Activated T-helper 1 cell treated with anti-CD3 and anti-CD28 coated beads, Interleukin-12 subunit alpha, Interleukin-12 subunit beta, Interleukin-2, Interleukin-4 antibody, amounts not matched to agents 30 ng/mL and 10 ng/mL and 1 ng/mL, durations not matched to agents 14 hours and 24 hours and 36 hours (primary cell): Measurements from ENCODE around the gene CCL7. TPM values are rescaled to one million over a fixed set of nuclear protein-coding genes. Genes with fewer than 3 reads are reported as not detected.
A peak's percentile ranks its signal among the peaks of the same experiment; 100 is the strongest.

Experiments
- DNase-seq: peaks from one replicate; pipeline ENCODE4 v3.0.0; 2021; ENCODE audit warnings: low spot score
- H3K27ac Mint-ChIP-seq: one replicate; pipeline ENCODE4 v1.8.0; 2021; ENCODE audit warnings: mild to moderate bottlenecking, mixed read lengths
- H3K27me3 Mint-ChIP-seq: one replicate; pipeline ENCODE4 v1.8.0; 2022; ENCODE audit warnings: mild to moderate bottlenecking, moderate library complexity, mixed read lengths; ENCODE audit not compliant: insufficient read depth
- H3K36me3 Mint-ChIP-seq: one replicate; pipeline ENCODE4 v1.8.0; 2021; ENCODE audit warnings: low read depth, mixed read lengths
- H3K4me1 Mint-ChIP-seq: one replicate; pipeline ENCODE4 v1.8.0; 2021; ENCODE audit warnings: low read depth, mixed read lengths
- H3K4me3 Mint-ChIP-seq: one replicate; pipeline ENCODE4 v1.8.0; 2021; ENCODE audit warnings: mild to moderate bottlenecking, moderate library complexity, mixed read lengths
- H3K9me3 Mint-ChIP-seq: one replicate; pipeline ENCODE4 v1.8.0; 2021; ENCODE audit warnings: mixed read lengths
- intact Hi-C: fragments of 100-400 bp; cut with micrococcal nuclease; formaldehyde crosslinking; loops from one replicate; pipeline ENCODE4 v1.15.1; 2024
- total RNA-seq: library from RNA; stranded (reverse); gene quantifications from 2 replicates; pipeline ENCODE4 v1.2.3, GENCODE V29; 2022

The CCL7 gene
- total RNA-seq, 1 donor from 2014 or later, result not detected

DNA sequence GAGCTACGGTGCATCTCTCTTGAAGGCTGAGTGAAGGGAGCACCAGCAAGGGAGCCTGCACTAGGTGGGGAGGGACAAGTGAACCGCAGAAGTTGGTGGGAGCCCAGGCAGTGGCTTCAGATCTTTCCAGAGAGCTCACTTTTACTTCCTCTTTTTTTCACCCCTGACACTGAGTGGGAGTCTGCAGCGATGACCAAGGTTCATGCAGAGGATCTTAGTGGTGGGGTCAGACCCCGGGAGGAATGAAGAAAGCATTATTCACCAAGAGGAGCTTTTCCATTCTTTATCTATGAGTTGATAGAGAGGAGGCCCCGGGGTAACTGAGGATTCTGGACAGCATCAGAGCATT is 18.0 kb upstream of the CCL7 start:
- intact Hi-C loops, result no loop called here
- no peak for DNase-seq
- Mint-ChIP-seq H3K27me3 (peaks cover 38% of the 10 kb centered on the region), H3K4me3 (no peak overlapping the region), H3K27ac (no peak overlapping the region), H3K36me3 (no peaks in the 10 kb centered on the region), H3K9me3 (no peaks in the 10 kb centered on the region), H3K4me1 (peaks cover 12% of the 10 kb centered on the region)

DNA sequence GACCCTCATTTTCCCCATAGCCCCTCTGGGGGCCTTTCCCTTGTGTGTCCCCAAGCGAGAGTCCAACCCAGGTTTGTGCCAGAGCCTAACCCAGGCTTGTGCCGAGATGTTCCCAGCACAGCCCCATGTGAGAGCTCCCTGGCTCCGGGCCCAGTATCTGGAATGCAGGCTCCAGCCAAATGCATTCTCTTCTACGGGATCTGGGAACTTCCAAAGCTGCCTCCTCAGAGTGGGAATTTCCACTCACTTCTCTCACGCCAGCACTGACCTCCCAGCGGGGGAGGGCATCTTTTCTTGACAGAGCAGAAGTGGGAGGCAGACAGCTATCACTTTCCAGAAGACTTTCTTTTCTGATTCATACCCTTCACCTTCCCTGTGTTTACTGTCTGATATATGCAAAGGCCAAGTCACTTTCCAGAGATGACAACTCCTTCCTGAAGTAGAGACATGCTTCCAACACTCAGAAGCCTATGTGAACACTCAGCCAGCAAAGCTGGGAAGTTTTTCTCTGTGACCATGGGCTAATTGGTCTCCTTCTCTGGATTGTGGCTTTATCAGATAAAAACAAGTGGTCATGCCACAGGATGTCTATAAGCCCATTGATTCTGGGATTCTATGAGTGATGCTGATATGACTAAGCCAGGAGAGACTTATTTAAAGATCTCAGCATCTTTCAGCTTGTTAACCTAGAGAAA is 17.4 kb upstream of the CCL7 start:
- H3K4me3 Mint-ChIP-seq, result no peak overlapping the region
- no peaks in the 10 kb centered on the region for H3K9me3 Mint-ChIP-seq
- intact Hi-C loops, result no loop called here
- peaks cover 12% of the 10 kb centered on the region for H3K4me1 Mint-ChIP-seq
- no peak overlapping the region for H3K27ac Mint-ChIP-seq
- H3K36me3 Mint-ChIP-seq, result no peaks in the 10 kb centered on the region
- peaks cover 42% of the 10 kb centered on the region for H3K27me3 Mint-ChIP-seq
- DNase-seq, result no peak

DNA sequence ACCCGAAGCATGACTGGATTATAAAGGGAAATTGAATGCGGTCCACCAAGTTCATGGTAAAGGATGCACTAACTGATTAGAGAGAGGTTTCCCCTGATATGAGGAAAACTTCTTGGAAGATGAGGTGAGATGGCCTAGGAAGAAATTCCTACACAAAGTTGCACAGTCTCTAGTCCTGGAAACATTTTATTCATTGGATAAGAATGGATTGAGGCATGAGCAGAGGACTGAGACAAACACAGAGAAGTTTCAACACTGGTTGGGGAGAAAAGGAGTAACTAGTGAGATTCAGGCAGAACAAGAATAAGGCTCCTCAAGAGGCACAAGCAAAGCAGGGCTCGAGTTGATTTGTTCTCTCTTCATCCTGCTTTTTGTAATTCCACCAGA is 16.9 kb upstream of the CCL7 start:
- Mint-ChIP-seq H3K36me3 (no peaks in the 10 kb centered on the region), H3K4me3 (no peak overlapping the region), H3K27me3 (peaks cover 42% of the 10 kb centered on the region), H3K4me1 (peaks cover 12% of the 10 kb centered on the region), H3K27ac (no peak overlapping the region), H3K9me3 (no peaks in the 10 kb centered on the region)
- intact Hi-C loops, result no loop called here
- DNase-seq, result no peak

DNA sequence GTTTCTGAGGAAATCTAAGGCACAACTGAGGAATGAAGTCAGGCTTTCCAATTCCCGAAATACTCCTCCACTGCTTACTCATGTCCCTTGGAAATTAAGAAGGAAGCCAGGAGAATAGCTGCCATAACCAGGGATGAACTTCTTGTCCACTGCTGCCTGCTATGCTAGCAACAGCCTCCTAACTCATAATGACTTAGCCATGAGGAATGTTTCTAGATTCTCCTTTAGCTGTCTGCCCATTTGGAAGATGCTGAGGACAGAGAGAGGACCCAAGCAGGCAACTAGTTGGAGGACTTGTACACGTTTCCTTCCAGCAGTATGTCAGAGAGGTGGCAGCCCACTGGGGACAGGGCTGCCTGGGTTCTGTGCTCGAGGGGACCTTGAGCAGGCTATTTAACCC is 15.9 kb upstream of the CCL7 start:
- no peak overlapping the region for H3K27ac Mint-ChIP-seq
- H3K9me3 Mint-ChIP-seq, result no peaks in the 10 kb centered on the region
- peaks cover 41% of the 10 kb centered on the region for H3K27me3 Mint-ChIP-seq
- peaks cover 12% of the 10 kb centered on the region for H3K4me1 Mint-ChIP-seq
- intact Hi-C loops, result no loop called here
- H3K36me3 Mint-ChIP-seq, result no peaks in the 10 kb centered on the region
- H3K4me3 Mint-ChIP-seq, result no peak overlapping the region
- DNase-seq, result no peak

DNA sequence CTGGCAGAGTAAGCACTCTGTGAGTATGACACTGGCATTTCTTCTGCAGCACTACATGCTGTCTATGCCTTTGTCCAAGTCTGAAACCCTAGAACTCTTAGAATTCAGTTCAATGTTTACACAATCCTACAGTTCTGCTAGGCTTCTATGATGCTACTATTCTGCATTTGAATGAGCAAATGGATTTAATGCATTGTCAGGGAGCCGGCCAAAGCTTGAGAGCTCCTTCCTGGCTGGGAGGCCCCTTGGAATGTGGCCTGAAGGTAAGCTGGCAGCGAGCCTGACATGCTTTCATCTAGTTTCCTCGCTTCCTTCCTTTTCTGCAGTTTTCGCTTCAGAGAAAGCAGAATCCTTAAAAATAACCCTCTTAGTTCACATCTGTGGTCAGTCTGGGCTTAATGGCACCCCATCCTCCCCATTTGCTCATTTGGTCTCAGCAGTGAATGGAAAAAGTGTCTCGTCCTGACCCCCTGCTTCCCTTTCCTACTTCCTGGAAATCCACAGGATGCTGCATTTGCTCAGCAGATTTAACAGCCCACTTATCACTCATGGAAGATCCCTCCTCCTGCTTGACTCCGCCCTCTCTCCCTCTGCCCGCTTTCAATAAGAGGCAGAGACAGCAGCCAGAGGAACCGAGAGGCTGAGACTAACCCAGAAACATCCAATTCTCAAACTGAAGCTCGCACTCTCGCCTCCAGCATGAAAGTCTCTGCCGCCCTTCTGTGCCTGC is 15.2 kb upstream of the CCL7 start, which contains the start of gene CCL2:
Gene CCL2 (plus strand): TSS at position 635 of the 730 bp plus-strand sequence. CDS start 65 bp downstream, at position 700.
- H3K4me3 Mint-ChIP-seq, result no peak within 1 kb of the TSS
- intact Hi-C loops, result no loop called here
- DNase-seq, result no peak
- no peak within 1 kb of the TSS for H3K27ac Mint-ChIP-seq
- no peaks in the 10 kb centered on the region for H3K36me3 Mint-ChIP-seq
- H3K4me1 Mint-ChIP-seq, result peaks cover 19% of the 10 kb centered on the region
- H3K27me3 Mint-ChIP-seq, result peaks cover 40% of the 10 kb centered on the region
- H3K9me3 Mint-ChIP-seq, result no peaks in the 10 kb centered on the region

DNA sequence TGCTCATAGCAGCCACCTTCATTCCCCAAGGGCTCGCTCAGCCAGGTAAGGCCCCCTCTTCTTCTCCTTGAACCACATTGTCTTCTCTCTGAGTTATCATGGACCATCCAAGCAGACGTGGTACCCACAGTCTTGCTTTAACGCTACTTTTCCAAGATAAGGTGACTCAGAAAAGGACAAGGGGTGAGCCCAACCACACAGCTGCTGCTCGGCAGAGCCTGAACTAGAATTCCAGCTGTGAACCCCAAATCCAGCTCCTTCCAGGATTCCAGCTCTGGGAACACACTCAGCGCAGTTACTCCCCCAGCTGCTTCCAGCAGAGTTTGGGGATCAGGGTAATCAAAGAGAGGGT is 14.7 kb upstream of the CCL7 start:
- H3K27me3 Mint-ChIP-seq, result peaks cover 40% of the 10 kb centered on the region
- no peaks in the 10 kb centered on the region for H3K9me3 Mint-ChIP-seq

DNA sequence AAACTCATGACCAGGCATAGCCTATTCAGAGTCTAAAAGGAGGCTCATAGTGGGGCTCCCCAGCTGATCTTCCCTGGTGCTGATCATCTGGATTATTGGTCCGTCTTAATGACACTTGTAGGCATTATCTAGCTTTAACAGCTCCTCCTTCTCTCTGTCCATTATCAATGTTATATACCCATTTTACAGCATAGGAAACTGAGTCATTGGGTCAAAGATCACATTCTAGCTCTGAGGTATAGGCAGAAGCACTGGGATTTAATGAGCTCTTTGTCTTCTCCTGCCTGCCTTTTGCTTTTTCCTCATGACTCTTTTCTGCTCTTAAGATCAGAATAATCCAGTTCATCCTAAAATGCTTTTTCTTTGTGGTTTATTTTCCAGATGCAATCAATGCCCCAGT is 14.2 kb upstream of the CCL7 start:
- Mint-ChIP-seq H3K27ac (no peak overlapping the region), H3K4me3 (no peak overlapping the region), H3K4me1 (peaks cover 19% of the 10 kb centered on the region), H3K36me3 (no peaks in the 10 kb centered on the region), H3K9me3 (no peaks in the 10 kb centered on the region), H3K27me3 (peaks cover 40% of the 10 kb centered on the region)
- intact Hi-C loops, result no loop called here
- no peak for DNase-seq

More for the DNA sequence above, 14.7 kb upstream of the CCL7 start:
- intact Hi-C loops, result no loop called here
- no peak for DNase-seq
- H3K4me3 Mint-ChIP-seq, result no peak overlapping the region
- peaks cover 19% of the 10 kb centered on the region for H3K4me1 Mint-ChIP-seq
- no peak overlapping the region for H3K27ac Mint-ChIP-seq
- H3K36me3 Mint-ChIP-seq, result no peaks in the 10 kb centered on the region

DNA sequence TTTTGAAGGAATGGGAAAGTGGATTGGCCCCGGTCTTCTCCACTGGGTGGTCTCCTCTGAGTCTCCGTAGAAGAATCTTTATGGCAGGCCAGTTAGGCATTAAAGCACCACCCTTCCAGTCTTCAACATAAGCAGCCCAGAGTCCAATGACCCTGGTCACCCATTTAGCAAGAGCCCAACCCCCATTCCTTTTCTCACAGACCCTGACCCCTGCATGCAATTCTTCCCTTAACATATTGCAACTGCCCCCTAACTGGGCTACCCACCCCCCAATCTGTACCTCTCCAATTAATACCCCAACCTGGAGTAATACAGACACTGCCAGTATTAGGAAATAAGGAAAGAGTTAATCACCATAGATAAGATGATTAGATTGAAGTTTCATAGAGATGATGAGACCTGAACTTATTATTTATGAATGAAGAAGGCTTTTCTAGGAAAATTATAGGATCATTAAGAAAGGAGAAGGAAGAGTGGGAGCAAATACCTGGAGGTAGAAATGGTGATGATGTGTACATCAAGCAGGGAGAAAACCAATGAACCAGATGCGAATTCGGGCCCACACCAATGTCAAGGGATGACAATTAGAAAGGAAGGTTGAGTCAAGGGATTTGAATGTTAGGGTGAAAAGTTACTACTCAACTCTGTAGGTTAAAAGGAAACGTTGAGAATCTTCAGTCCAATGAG is 12.6 kb upstream of the CCL7 start:
- H3K27ac Mint-ChIP-seq, result no peak overlapping the region
- intact Hi-C loops, result no loop called here
- DNase-seq, result no peak
- no peaks in the 10 kb centered on the region for H3K36me3 Mint-ChIP-seq
- H3K4me1 Mint-ChIP-seq, result peaks cover 28% of the 10 kb centered on the region
- H3K4me3 Mint-ChIP-seq, result no peak overlapping the region
- H3K9me3 Mint-ChIP-seq, result no peaks in the 10 kb centered on the region
- peaks cover 36% of the 10 kb centered on the region for H3K27me3 Mint-ChIP-seq

DNA sequence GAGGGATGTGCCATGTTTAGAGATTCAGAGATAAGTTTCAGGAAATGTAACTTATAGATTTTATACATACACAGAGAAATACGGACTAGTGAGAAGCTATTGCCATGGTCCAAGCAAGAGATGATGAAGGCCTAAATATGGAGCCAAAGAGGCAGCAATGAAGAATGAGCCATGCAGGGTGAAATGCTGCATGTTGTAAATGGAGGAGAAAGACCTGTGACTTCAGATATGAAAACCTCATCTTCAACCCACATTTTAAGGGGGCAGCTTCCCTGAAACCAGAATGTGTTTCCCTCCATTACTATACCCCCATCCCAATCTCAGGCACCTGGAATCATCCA is 12.1 kb upstream of the CCL7 start:
- intact Hi-C loops, result no loop called here
- H3K36me3 Mint-ChIP-seq, result no peaks in the 10 kb centered on the region
- peaks cover 24% of the 10 kb centered on the region for H3K4me1 Mint-ChIP-seq
- H3K4me3 Mint-ChIP-seq, result no peak overlapping the region
- no peak overlapping the region for H3K27ac Mint-ChIP-seq
- DNase-seq, result no peak
- peaks cover 32% of the 10 kb centered on the region for H3K27me3 Mint-ChIP-seq
- H3K9me3 Mint-ChIP-seq, result no peaks in the 10 kb centered on the region

DNA sequence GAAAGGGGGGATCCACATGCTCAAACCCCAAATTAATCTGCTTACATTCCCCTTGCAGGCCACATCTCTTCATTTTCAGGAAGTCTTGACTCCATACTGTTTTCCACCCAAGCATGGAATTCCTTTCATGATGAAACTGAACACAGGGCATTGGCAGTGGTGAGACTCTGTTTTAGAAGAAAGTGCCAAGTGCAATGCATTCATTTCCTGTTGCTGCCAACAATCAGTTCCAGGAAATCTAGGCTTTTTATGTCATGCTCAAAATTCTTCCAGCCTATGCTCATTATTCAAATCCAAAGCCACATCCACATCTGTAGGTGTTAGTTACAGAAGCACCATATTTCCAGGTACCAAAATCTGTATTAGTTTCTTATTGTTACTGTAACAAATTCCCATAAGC is 10.9 kb upstream of the CCL7 start:
- H3K27me3 Mint-ChIP-seq, result peaks cover 32% of the 10 kb centered on the region
- H3K27ac Mint-ChIP-seq, result no peak overlapping the region
- H3K36me3 Mint-ChIP-seq, result no peaks in the 10 kb centered on the region
- H3K4me1 Mint-ChIP-seq, result peaks cover 22% of the 10 kb centered on the region
- no peaks in the 10 kb centered on the region for H3K9me3 Mint-ChIP-seq
- intact Hi-C loops, result no loop called here
- no peak overlapping the region for H3K4me3 Mint-ChIP-seq
- no peak for DNase-seq

DNA sequence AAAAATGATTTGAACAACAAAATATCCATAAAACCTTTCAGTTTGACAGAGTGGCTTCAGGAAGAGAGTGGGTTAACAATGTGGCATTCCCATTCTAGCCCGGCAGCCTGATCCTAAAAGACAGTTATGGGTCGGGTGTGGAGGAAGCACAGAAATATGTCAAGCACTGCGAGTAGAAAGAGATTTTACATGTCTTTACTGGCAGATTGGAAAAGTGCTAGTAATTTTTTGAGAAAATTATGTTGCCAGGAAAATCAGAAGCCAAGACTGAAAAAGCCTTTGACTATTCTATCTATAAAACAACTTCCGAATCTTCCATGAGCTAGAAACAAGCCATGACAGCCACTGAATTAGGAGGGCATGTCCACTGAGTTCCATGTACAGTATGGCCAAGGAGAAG is 9.2 kb upstream of the CCL7 start:
- Mint-ChIP-seq H3K9me3 (no peaks in the 10 kb centered on the region), H3K27ac (no peak overlapping the region), H3K4me1 (peaks cover 16% of the 10 kb centered on the region), H3K4me3 (no peak overlapping the region), H3K36me3 (no peaks in the 10 kb centered on the region), H3K27me3 (peaks cover 33% of the 10 kb centered on the region)
- intact Hi-C loops, result loop anchor here (1.0 to 5.0 kb wide), 2 partner anchors 46 to 60 kb away; no protein-coding TSS in a partner anchor
- DNase-seq, result no peak

DNA sequence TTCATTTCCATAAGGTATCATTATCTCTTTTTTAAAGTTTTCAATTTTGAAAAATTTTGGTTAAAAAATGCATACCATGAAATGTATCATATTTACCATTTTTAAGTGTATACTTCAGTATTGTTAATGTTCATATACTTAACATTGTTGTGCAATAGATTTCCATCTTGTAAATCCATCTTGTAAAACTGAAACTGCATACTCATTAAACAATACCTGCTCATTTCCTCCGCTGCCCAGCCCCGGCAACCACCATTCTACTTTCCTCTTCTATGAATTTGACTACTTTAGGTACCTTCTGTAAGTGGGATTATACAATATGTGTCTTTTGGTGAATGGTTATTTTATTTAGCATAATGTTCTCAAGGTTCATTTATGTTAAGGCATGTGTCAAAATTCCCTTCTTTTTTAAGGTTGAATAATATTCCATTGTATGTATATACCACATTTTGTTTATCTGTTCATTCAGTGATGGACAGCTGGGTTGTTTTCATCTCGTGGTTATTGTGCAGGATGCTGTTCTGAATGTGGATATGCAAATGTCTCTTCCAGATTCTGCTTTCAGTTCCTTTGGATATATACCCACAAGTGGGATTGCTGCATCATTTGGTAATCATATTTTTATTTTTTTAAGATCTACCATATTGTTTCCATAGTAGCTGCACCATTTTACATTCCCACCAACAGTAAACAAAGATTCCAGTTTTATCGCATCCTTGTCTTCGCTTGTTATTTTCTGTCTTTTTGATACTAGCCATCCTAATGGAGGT is 8.3 kb upstream of the CCL7 start:
- DNase-seq, result peak; percentile 4
- Mint-ChIP-seq H3K9me3 (no peaks in the 10 kb centered on the region), H3K4me1 (peaks cover 16% of the 10 kb centered on the region), H3K27ac (no peak overlapping the region), H3K4me3 (no peak overlapping the region), H3K36me3 (no peaks in the 10 kb centered on the region), H3K27me3 (peaks cover 31% of the 10 kb centered on the region)
- intact Hi-C loops, result loop anchor here (1.0 to 5.0 kb wide), 2 partner anchors 46 to 60 kb away; no protein-coding TSS in a partner anchor

DNA sequence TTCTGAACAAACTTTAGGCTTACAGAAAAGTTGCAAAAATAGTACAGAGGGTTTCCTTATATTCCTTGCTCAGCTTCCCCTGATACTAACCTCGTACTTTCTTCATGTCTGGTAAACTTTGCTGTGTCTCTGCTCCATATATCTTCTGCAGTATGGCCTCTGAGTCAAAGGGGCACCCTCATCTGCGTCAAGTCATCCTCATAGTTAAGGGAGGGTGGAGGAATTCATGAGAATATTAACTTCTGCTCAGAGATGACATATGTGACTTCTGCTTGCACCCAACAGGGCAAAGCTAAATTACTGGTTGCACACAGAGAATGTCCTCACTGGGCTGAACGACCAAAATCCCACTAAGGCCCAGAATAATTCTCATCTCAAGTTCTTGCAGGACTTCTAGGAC is 4.3 kb upstream of the CCL7 start:
- intact Hi-C loops, result no loop called here

More for the DNA sequence above, 4.3 kb upstream of the CCL7 start:
- Mint-ChIP-seq H3K36me3 (no peaks in the 10 kb centered on the region), H3K27me3 (peaks cover 41% of the 10 kb centered on the region), H3K4me3 (no peak overlapping the region), H3K4me1 (peaks cover 9% of the 10 kb centered on the region), H3K9me3 (no peaks in the 10 kb centered on the region), H3K27ac (no peak overlapping the region)
- no peak for DNase-seq
